GM18867 (cell line): ENCODE measurements around the gene TMTC3.
"Not testable (repeated sequence)": the region's sequence is repeated elsewhere in the genome, so short reads cannot be mapped to it uniquely, and the experiment has no call there.

ENCODE experiments used
- ATAC-seq: cut with Tn5 transposase; IDR thresholded peaks from one replicate; pipeline ENCODE4 v1.9.1; 2021; ENCODE audit warnings: mild to moderate bottlenecking, moderate library complexity; ENCODE audit not compliant: unreplicated experiment

TMTC3 gene

GRCh38 chr12:88141774-88142609, at the start of gene TMTC3, which contains the start of gene CEP290:
TSS of gene TMTC3 (plus strand) at chr12:88142307. CDS start at chr12:88148316, 6,009 bp downstream.
TSS of gene CEP290 (minus strand) at chr12:88142088. CDS start at chr12:88141307, 781 bp downstream.
- peak; percentile 96 for ATAC-seq

- ATAC-seq: no peak
Observed at GRCh38 chr12:88092771-88093170, 49.3 kb upstream of the TMTC3 start.

- ATAC-seq: no peak
Observed at GRCh38 chr12:88093573-88093972, 48.5 kb upstream of the TMTC3 start.

- ATAC-seq: no peak
Observed at GRCh38 chr12:88108021-88108420, 34.1 kb upstream of the TMTC3 start.

- peak; percentile 53 for ATAC-seq
Observed at GRCh38 chr12:88111074-88111652, 30.9 kb upstream of the TMTC3 start.

GRCh38 chr12:88113871-88114270, 28.2 kb upstream of the TMTC3 start:
- no peak for ATAC-seq

- no peak for ATAC-seq
Observed at GRCh38 chr12:88122666-88123065, 19.4 kb upstream of the TMTC3 start.

- no peak for ATAC-seq
Observed at GRCh38 chr12:88127099-88127498, 15.0 kb upstream of the TMTC3 start.

- ATAC-seq: no peak
Observed at GRCh38 chr12:88127855-88128254, 14.3 kb upstream of the TMTC3 start.

- no peak for ATAC-seq
Observed at GRCh38 chr12:88132392-88132791, 9.7 kb upstream of the TMTC3 start.

- not testable (repeated sequence) for ATAC-seq
Observed at GRCh38 chr12:88133181-88133580, 8.9 kb upstream of the TMTC3 start.

GRCh38 chr12:88139711-88140110, 2.4 kb upstream of the TMTC3 start:
- ATAC-seq: not testable (repeated sequence)

GRCh38 chr12:88141425-88141773, 708 bp upstream of the TMTC3 start:
- ATAC-seq: peak; percentile 0

- ATAC-seq: peak; percentile 1
Observed at GRCh38 chr12:88142610-88142991, 494 bp downstream of the TMTC3 start.

GRCh38 chr12:88144037-88144436, 1.9 kb downstream of the TMTC3 start:
- no peak for ATAC-seq

- no peak for ATAC-seq
Observed at GRCh38 chr12:88144546-88145468, 2.7 kb downstream of the TMTC3 start.

GRCh38 chr12:88145567-88146505, 3.7 kb downstream of the TMTC3 start:
- ATAC-seq: no peak

GRCh38 chr12:88150063-88150462, 8.0 kb downstream of the TMTC3 start:
- no peak for ATAC-seq

- ATAC-seq: no peak
Observed at GRCh38 chr12:88153959-88154358, 11.9 kb downstream of the TMTC3 start.

- ATAC-seq: no peak
Observed at GRCh38 chr12:88156075-88156654, 14.1 kb downstream of the TMTC3 start.
